SK-N-SH (cell line): Measurements from ENCODE around the gene WHRN. TPM values are rescaled to one million over a fixed set of nuclear protein-coding genes. Genes with fewer than 3 reads are reported as not detected.

ENCODE experiments used
- CTCF ChIA-PET: fragments of 300-600, 350-600 bp; formaldehyde crosslinking; extraction: SDS; loops from one replicate; lab custom pipeline; 2021; lab: Yijun Ruan, JAX
- POLR2A ChIA-PET: fragments of 350-600 bp; sonication (Branson Sonifier 250); formaldehyde crosslinking; extraction: SDS; loops from one replicate; lab custom pipeline; 2020; ENCODE audit warnings: antibody characterized with exemption, inconsistent platforms; lab: Yijun Ruan, JAX
- DNase-seq: peaks from one replicate; pipeline ENCODE4 v3.0.0; 2012
- H2AFZ ChIP-seq: fragments of 200-600 bp; sonication (generic); 2 replicates; pipeline ENCODE4 v1.8.1; 2016; ENCODE audit warnings: antibody characterized with exemption, mild to moderate bottlenecking, low read depth
- H3F3A ChIP-seq: fragments of 200-600 bp; sonication (generic); replicated peaks from 2 replicates; pipeline ENCODE3; 2016; ENCODE audit warnings: antibody characterized with exemption, mild to moderate bottlenecking; ENCODE audit not compliant: insufficient read depth
- H3K27ac ChIP-seq, 2 experiments: fragments of 200-500 bp in 1 of 2; fragments of 200-600 bp in 1 of 2; sonication (Bioruptor generic) in 1 of 2; sonication (generic), shearing (Covaris generic) in 1 of 2; 2 replicates each; pipeline versions ENCODE4 v1.5.1 to v1.6.1; 2014 to 2016; ENCODE audit warnings: low read depth in 2 of 2, inconsistent platforms in 1 of 2, low read length in 1 of 2, mild to moderate bottlenecking in 1 of 2, mixed read lengths in 1 of 2
- H3K27me3 ChIP-seq: fragments of 200-600 bp; sonication (generic), shearing (Covaris generic); 2 replicates; pipeline ENCODE4 v1.6.1; 2016; ENCODE audit warnings: mixed run types; ENCODE audit not compliant: insufficient read depth
- H3K36me3 ChIP-seq, 2 experiments: fragments of 200-500 bp in 1 of 2; fragments of 200-600 bp in 1 of 2; sonication (Bioruptor generic) in 1 of 2; sonication (generic) in 1 of 2; replicated peaks in 1 of 2; 2 replicates each; pipeline versions ENCODE3 to v1.5.1; 2014 to 2016; ENCODE audit warnings: low read length in 1 of 2, mild to moderate bottlenecking in 1 of 2; ENCODE audit not compliant: insufficient read depth in 2 of 2, control insufficient read depth in 1 of 2
- H3K4me1 ChIP-seq, 2 experiments: fragments of 200-500 bp in 1 of 2; fragments of 200-600 bp in 1 of 2; sonication (Bioruptor generic) in 1 of 2; sonication (generic), shearing (Covaris generic) in 1 of 2; 2 replicates each; pipeline versions ENCODE4 v1.5.1 to v1.6.1; 2014 to 2016; ENCODE audit warnings: low read depth in 1 of 2, low read length in 1 of 2, mixed run types in 1 of 2; ENCODE audit not compliant: insufficient read depth in 2 of 2, control insufficient read depth in 1 of 2
- H3K4me2 ChIP-seq: fragments of 200-600 bp; sonication (generic), shearing (Covaris generic); 2 replicates; pipeline ENCODE4 v1.6.1; 2017; ENCODE audit warnings: mixed run types
- H3K4me3 ChIP-seq, 2 experiments: fragments of 200-500 bp in 1 of 2; fragments of 200-600 bp in 1 of 2; sonication (Bioruptor generic) in 1 of 2; sonication (generic), shearing (Covaris generic) in 1 of 2; 2 replicates each; pipeline versions ENCODE4 v1.5.1 to v1.8.1; 2014 to 2016; ENCODE audit warnings: low read depth in 2 of 2, inconsistent platforms in 1 of 2, low read length in 1 of 2, mild to moderate bottlenecking in 1 of 2, mixed read lengths in 1 of 2, moderate library complexity in 1 of 2
- H3K79me2 ChIP-seq: fragments of 200-600 bp; sonication (generic); 2 replicates; pipeline ENCODE4 v1.8.1; 2017; ENCODE audit warnings: mild to moderate bottlenecking; ENCODE audit not compliant: insufficient read depth
- H3K9ac ChIP-seq: fragments of 200-600 bp; sonication (generic); 2 replicates; pipeline ENCODE4 v1.6.1; 2017; ENCODE audit warnings: mixed run types
- H3K9me2 ChIP-seq: fragments of 200-600 bp; sonication (generic); 2 replicates; pipeline ENCODE4 v1.6.1; 2017; ENCODE audit warnings: mixed run types
- H3K9me3 ChIP-seq: fragments of 200-600 bp; sonication (generic); 2 replicates; pipeline ENCODE4 v1.6.1; 2017; ENCODE audit warnings: mixed run types, mild to moderate bottlenecking, moderate library complexity
- H4K20me1 ChIP-seq: fragments of 200-600 bp; sonication (generic); 2 replicates; pipeline ENCODE4 v1.6.1; 2017; ENCODE audit warnings: mild to moderate bottlenecking, mixed run types; ENCODE audit not compliant: insufficient read depth
- EZH2phosphoT487 ChIP-seq: fragments of 200-600 bp; sonication (generic); IDR thresholded peaks from 2 replicates; pipeline ENCODE4 v1.6.1; 2017; ENCODE audit warnings: low read depth, mixed run types, mild to moderate bottlenecking, antibody characterized with exemption, moderate library complexity, borderline replicate concordance
- MEF2A ChIP-seq: IDR thresholded peaks from 2 replicates; pipeline ENCODE4 v1.4.0; 2012; ENCODE audit warnings: low read depth, borderline replicate concordance
- RFX5 ChIP-seq: IDR thresholded peaks from 2 replicates; pipeline ENCODE4 v1.6.1; 2012; ENCODE audit warnings: mild to moderate bottlenecking, improper control_type of control experiment, low read length
- SMC3 ChIP-seq: IDR thresholded peaks from 2 replicates; pipeline ENCODE4 v1.6.1; 2012; ENCODE audit warnings: low read depth, low read length, improper control_type of control experiment
- TAF1 ChIP-seq: IDR thresholded peaks from 2 replicates; pipeline ENCODE4 v1.6.1; 2012; ENCODE audit warnings: low read depth, mild to moderate bottlenecking, low read length, moderate library complexity, borderline replicate concordance
- TCF12 ChIP-seq: IDR thresholded peaks from 2 replicates; pipeline ENCODE4 v1.4.0; 2012
- TEAD4 ChIP-seq: IDR thresholded peaks from 2 replicates; pipeline ENCODE4 v1.4.0; 2012; ENCODE audit warnings: mild to moderate bottlenecking, borderline replicate concordance; ENCODE audit not compliant: insufficient read depth
- YY1 ChIP-seq: IDR thresholded peaks from 2 replicates; pipeline ENCODE4 v1.4.0; 2012; ENCODE audit warnings: low read depth, mild to moderate bottlenecking
- WGBS: methylation state at CpG from one replicate; pipeline ENCODE4 v1.1.6; 2017; ENCODE audit warnings: low lambda C conversion rate; 5-methylcytosine and 5-hydroxymethylcytosine counted together
- polyA plus RNA-seq, 3 experiments: library from polyadenylated mRNA; depleted of rRNA; stranded (reverse); fragments of >200 nt; gene quantifications; 2 replicates each; pipeline ENCODE4 v1.2.3, GENCODE V29; 2012
- TF ChIP-seq, protein P1 (sequence below): IDR thresholded peaks from 2 replicates; pipeline ENCODE4 v1.4.0; 2012; ENCODE audit warnings: low read depth, borderline replicate concordance
- TF ChIP-seq, protein P2 (sequence below): fragments of 150-350 bp; IDR thresholded peaks from 2 replicates; pipeline ENCODE4 v1.6.1; 2017; ENCODE audit warnings: antibody characterized with exemption, low read length, low read depth, borderline replicate concordance
- TF ChIP-seq, protein P3 (sequence below): IDR thresholded peaks from 2 replicates; pipeline ENCODE4; 2012

WHRN gene
- polyA plus RNA-seq, 1 of the 3 experiments (the other 2 are of a cell fraction) = 4.6 TPM

DNA sequence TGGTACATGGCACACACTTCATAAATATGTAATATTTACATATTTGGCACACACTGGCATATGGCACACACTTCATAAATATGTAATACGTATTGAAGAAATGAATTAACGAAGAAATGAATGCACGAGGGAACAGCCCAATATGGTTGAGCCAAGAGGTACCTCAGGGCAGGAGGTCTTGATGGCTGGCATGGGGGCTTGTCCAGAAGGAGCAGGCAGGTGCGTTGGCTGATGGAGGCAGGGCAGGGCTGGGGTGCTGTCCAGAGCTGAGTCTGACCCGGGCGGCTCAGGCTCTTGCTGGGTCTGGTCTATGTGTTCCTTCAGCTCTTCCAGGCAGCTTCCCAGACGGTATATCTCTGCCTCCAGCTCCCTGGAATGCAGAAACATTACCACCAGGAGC lies 143.7 kb downstream of the WHRN start:
- Histone ChIP-seq H3K36me3 (no peaks in the 10 kb centered on the region), H3K4me3 (no peak overlapping the region), H3K9ac (no peak overlapping the region), H3K4me1 (peaks cover 0 to 5% of the 10 kb centered on the region in 2 experiments; a peak in 1 of 4 replicates), H4K20me1 (no peaks in the 10 kb centered on the region), H3K79me2 (no peaks in the 10 kb centered on the region), H3K9me2 (no peaks in the 10 kb centered on the region), H3F3A (no peaks in the 10 kb centered on the region), H3K4me2 (no peak overlapping the region), H3K27me3 (no peaks in the 10 kb centered on the region), H3K27ac (no peak overlapping the region), H3K9me3 (no peaks in the 10 kb centered on the region), H2AFZ (no peak overlapping the region)
- ChIA-PET CTCF (no interaction called here), POLR2A (no interaction called here)
- WGBS = 93% methylated on average over 3 of the region's 7 CpGs
- no peak for DNase-seq
- TF ChIP-seq YY1 (no peak), TAF1 (no peak), MEF2A (no peak), SMC3 (no peak), EZH2phosphoT487 (no peak)
- TF ChIP-seq, protein P1, sequence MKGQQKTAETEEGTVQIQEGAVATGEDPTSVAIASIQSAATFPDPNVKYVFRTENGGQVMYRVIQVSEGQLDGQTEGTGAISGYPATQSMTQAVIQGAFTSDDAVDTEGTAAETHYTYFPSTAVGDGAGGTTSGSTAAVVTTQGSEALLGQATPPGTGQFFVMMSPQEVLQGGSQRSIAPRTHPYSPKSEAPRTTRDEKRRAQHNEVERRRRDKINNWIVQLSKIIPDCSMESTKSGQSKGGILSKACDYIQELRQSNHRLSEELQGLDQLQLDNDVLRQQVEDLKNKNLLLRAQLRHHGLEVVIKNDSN = no peak
- TF ChIP-seq, protein P2, sequence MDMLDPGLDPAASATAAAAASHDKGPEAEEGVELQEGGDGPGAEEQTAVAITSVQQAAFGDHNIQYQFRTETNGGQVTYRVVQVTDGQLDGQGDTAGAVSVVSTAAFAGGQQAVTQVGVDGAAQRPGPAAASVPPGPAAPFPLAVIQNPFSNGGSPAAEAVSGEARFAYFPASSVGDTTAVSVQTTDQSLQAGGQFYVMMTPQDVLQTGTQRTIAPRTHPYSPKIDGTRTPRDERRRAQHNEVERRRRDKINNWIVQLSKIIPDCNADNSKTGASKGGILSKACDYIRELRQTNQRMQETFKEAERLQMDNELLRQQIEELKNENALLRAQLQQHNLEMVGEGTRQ = no peak
- TF ChIP-seq, protein P3, sequence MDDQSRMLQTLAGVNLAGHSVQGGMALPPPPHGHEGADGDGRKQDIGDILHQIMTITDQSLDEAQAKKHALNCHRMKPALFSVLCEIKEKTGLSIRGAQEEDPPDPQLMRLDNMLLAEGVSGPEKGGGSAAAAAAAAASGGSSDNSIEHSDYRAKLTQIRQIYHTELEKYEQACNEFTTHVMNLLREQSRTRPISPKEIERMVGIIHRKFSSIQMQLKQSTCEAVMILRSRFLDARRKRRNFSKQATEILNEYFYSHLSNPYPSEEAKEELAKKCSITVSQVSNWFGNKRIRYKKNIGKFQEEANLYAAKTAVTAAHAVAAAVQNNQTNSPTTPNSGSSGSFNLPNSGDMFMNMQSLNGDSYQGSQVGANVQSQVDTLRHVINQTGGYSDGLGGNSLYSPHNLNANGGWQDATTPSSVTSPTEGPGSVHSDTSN = no peak

DNA sequence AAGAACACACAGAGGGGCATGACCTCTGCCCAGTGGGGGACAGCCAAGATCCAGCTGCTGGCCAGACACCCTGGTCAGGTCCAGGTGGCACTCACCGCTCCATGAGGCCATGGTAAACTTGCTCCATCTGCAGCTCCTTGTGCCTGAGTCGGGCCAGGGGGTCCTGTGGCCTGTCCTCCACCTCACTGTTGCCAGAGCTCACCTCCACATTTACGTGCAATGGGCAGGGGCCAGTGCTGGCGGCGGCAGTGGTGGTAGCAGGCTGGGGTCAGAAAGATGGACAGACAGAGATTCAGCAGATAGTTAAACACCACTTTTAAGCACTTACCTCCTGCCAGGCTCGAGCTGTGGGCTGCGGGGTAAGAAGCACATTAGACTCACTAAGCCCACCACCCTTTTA lies 145.5 kb downstream of the WHRN start:
- Histone ChIP-seq H3K4me3 (no peak overlapping the region), H2AFZ (no peak overlapping the region), H3K4me2 (no peak overlapping the region), H3K27me3 (no peaks in the 10 kb centered on the region), H3K9me2 (no peaks in the 10 kb centered on the region), H3K9ac (no peak overlapping the region), H3F3A (no peaks in the 10 kb centered on the region), H4K20me1 (no peaks in the 10 kb centered on the region), H3K9me3 (no peaks in the 10 kb centered on the region), H3K4me1 (no peaks in the 10 kb centered on the region; a peak in 1 of 4 replicates), H3K27ac (no peak overlapping the region), H3K36me3 (no peaks in the 10 kb centered on the region), H3K79me2 (no peaks in the 10 kb centered on the region)
- DNase-seq = no peak
- TF ChIP-seq TCF12 = no peak
- no peak for TF ChIP-seq RFX5
- no peak for TF ChIP-seq TEAD4
- ChIA-PET CTCF (no interaction called here), POLR2A (no interaction called here)
- WGBS = 92% methylated on average over 5 of the region's 7 CpGs
